GM12878 (cell line): ENCODE data around the gene NFKBIZ. TPM values are rescaled to one million over a fixed set of nuclear protein-coding genes. Genes with fewer than 3 reads are reported as not detected.

Experiments used
- ASH2L ChIP-seq: fragments of 300-600, 200-600 bp; sonication (generic); IDR thresholded peaks from 2 replicates; pipeline ENCODE4 v1.6.1; 2017; ENCODE audit warnings: low read depth, mild to moderate bottlenecking, borderline replicate concordance
- CBFB ChIP-seq: IDR thresholded peaks from 2 replicates; pipeline ENCODE4 v1.6.1; 2016; ENCODE audit warnings: antibody characterized with exemption, low read depth
- CBX3 ChIP-seq: fragments of 200-600 bp; sonication (generic); IDR thresholded peaks from 2 replicates; pipeline ENCODE4 v1.6.1; 2016; ENCODE audit warnings: low read depth, borderline replicate concordance
- CHD1 ChIP-seq: IDR thresholded peaks from 2 replicates; pipeline ENCODE4 v1.6.1; 2012; ENCODE audit warnings: low read depth, low read length, improper control_type of control experiment
- CREB1 ChIP-seq: IDR thresholded peaks from 2 replicates; pipeline ENCODE4 v1.6.1; 2012; ENCODE audit warnings: low read depth, mild to moderate bottlenecking, inconsistent platforms
- ETV6 ChIP-seq, 2 experiments: fragments of 450-650 bp in 1 of 2; IDR thresholded peaks in 1 of 2; conservative IDR thresholded peaks in 1 of 2; 2 replicates each; pipeline ENCODE4 v1.6.1; 2014; ENCODE audit warnings: antibody characterized with exemption in 1 of 2, borderline replicate concordance in 1 of 2, low read depth in 1 of 2, mild to moderate bottlenecking in 1 of 2, moderate library complexity in 1 of 2
- KAT2A ChIP-seq: conservative IDR thresholded peaks from 2 replicates; pipeline ENCODE4 v1.6.1; 2011; ENCODE audit warnings: low read depth, low read length; ENCODE audit not compliant: control insufficient read depth
- MEF2A ChIP-seq: IDR thresholded peaks from 2 replicates; pipeline ENCODE4 v1.6.1; 2011; ENCODE audit warnings: low read depth, mild to moderate bottlenecking, low read length, moderate library complexity; ENCODE audit not compliant: insufficient read depth
- MYC ChIP-seq: IDR thresholded peaks from 2 replicates; pipeline ENCODE4 v1.6.1; 2011; ENCODE audit warnings: mild to moderate bottlenecking, low read length, moderate library complexity, inconsistent platforms; ENCODE audit not compliant: insufficient read depth, insufficient replicate concordance, insufficient read length, severe bottlenecking
- NR2C1 ChIP-seq: fragments of 450-650 bp; IDR thresholded peaks from 2 replicates; pipeline ENCODE4 v1.6.1; 2017; ENCODE audit warnings: antibody characterized with exemption, mild to moderate bottlenecking, moderate library complexity
- NR2C2 ChIP-seq: IDR thresholded peaks from 2 replicates; pipeline ENCODE4 v1.6.1; 2011; ENCODE audit warnings: borderline replicate concordance, low read depth; ENCODE audit not compliant: control insufficient read depth, insufficient read length
- NRF1 ChIP-seq: conservative IDR thresholded peaks from 2 replicates; pipeline ENCODE4 v1.6.1; 2011; ENCODE audit warnings: mild to moderate bottlenecking, low read depth, low read length, improper control_type of control experiment
- PAX8 ChIP-seq: fragments of 450-650 bp; IDR thresholded peaks from 2 replicates; pipeline ENCODE4 v1.6.1; 2017; ENCODE audit warnings: mild to moderate bottlenecking, moderate library complexity
- PML ChIP-seq: IDR thresholded peaks from 2 replicates; pipeline ENCODE4 v1.6.1; 2012; ENCODE audit warnings: low read length, inconsistent platforms
- POU2F2 ChIP-seq: IDR thresholded peaks from 3 replicates; pipeline ENCODE4 v1.6.1; 2011; ENCODE audit warnings: low read depth, mild to moderate bottlenecking, low read length, borderline replicate concordance
- RAD51 ChIP-seq: fragments of 450-650 bp; IDR thresholded peaks from 2 replicates; pipeline ENCODE4 v1.6.1; 2016; ENCODE audit warnings: moderate library complexity, mild to moderate bottlenecking, inconsistent platforms
- SP1 ChIP-seq: IDR thresholded peaks from one replicate; pipeline ENCODE4 v1.6.1; 2011; ENCODE audit warnings: low read depth, low read length
- SUPT20H ChIP-seq: IDR thresholded peaks from 2 replicates; pipeline ENCODE4 v1.6.1; 2011; ENCODE audit warnings: low read depth, mild to moderate bottlenecking, low read length, moderate library complexity, borderline replicate concordance; ENCODE audit not compliant: control insufficient read depth
- TAF1 ChIP-seq: IDR thresholded peaks from 2 replicates; pipeline ENCODE4 v1.6.1; 2011; ENCODE audit warnings: mild to moderate bottlenecking, low read depth, low read length, borderline replicate concordance
- ZSCAN29 ChIP-seq: fragments of 450-650 bp; IDR thresholded peaks from 2 replicates; pipeline ENCODE4 v1.6.1; 2017; ENCODE audit warnings: mild to moderate bottlenecking, moderate library complexity
- polyA plus RNA-seq, 11 experiments: library from polyadenylated mRNA; depleted of rRNA in 4 of 11; unstranded in 6 of 11; stranded (reverse) in 5 of 11; fragments of >200 nt; fragmentation: Nextera tagmentation in 4 of 11; fragmentation: Illumina TruSeq in 1 of 11; extraction: Ambion mirVana in 4 of 11; extraction: Trizol in 1 of 11; gene quantifications; 1 replicate in 1 of 11; 2 replicates in 10 of 11; pipeline versions ENCODE4 v1.2.1 to v1.2.3, GENCODE V29; 2011 to 2016; ENCODE audit warnings: inconsistent platforms in 2 of 11, missing spikeins in 2 of 11, low read depth in 1 of 11
- total RNA-seq, 4 experiments: library from RNA; depleted of rRNA in 3 of 4; stranded (reverse); fragments of >200 nt in 3 of 4; fragmentation: Illumina TruSeq in 1 of 4; extraction: Trizol in 1 of 4; gene quantifications; 2 replicates each; pipeline versions ENCODE4 v1.2.1 to v1.2.3, GENCODE V29; 2013 to 2021
- TF ChIP-seq, protein P1 (sequence below): fragments of 450-650 bp; IDR thresholded peaks from 2 replicates; pipeline ENCODE4 v1.6.1; 2017; ENCODE audit warnings: mild to moderate bottlenecking, low read depth, inconsistent platforms; ENCODE audit not compliant: poor library complexity, severe bottlenecking
- TF ChIP-seq, protein P2 (sequence below): IDR thresholded peaks from 2 replicates; pipeline ENCODE4 v1.6.1; 2011; ENCODE audit warnings: mild to moderate bottlenecking, low read depth, low read length, moderate library complexity; ENCODE audit not compliant: insufficient replicate concordance
- TF ChIP-seq, protein P3 (sequence below): IDR thresholded peaks from 2 replicates; pipeline ENCODE4 v1.6.1; 2012; ENCODE audit warnings: low read depth, low read length, improper control_type of control experiment
- TF ChIP-seq, protein P4 (sequence below): fragments of 450-650 bp; conservative IDR thresholded peaks from 2 replicates; pipeline ENCODE4 v1.6.1; 2017; ENCODE audit warnings: mild to moderate bottlenecking, moderate library complexity

NFKBIZ gene
- total and polyA plus RNA-seq, 10 of the 15 experiments (the other 5 are each of a cell fraction or from before 2014, with no cell fraction given) = 6.3 to 53.8 (median 17.3) TPM

DNA sequence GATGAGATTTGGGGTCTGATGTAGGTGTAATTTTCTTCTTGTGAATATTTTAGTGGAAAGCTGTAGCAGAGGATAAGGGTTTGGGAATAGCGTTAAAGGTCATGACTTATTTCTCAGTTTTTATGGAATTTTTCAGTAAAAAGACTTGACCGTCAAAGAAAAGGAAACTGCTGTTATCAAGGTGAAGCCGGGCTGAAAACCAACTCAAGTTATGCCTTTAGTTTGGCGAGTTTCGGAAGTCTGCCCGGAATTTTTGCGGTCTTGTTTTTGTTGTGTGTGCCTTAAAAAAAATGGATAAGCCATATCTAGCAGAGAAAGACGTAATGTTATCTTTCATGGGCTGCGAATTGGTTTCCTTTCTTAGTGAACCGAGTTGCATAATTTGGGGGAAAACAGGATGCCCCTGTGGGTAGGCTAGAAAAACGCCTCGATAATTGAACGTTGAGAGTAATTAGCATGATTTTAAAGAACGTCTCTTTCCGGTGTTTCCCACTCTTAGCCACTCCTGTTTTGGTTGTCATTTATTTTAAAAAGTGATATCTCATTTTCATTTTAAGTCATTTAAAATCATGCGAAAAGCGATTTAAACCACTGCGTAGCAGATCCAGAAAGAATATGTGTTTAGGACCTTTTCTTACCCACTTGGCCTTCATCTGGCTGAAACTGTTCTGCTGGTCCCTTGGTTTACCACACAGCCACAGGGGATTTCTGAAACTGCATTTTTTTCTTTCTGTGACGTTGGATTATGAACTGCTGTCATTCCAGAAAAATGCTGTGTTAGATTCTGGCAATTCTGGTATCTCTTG lies 1.1 kb downstream of the NFKBIZ start (continued):
- TF ChIP-seq KAT2A (no peak), NR2C2 (no peak), RAD51 (no peak), ASH2L (no peak), CHD1 (peak; percentile 59; the same call in 1 of the 2 replicates), MYC (no peak), NRF1 (no peak), TAF1 (0 out of 2 replicates have a peak, but pooled peaks have one; percentile 33), POU2F2 (no peak; the same call in 1 of the 3 replicates), CBFB (peak; percentile 92), CREB1 (peak; percentile 92), NR2C1 (no peak), PAX8 (no peak), MEF2A (no peak), PML (peak; percentile 67; the same call in 1 of the 2 replicates), CBX3 (no peak), ETV6 (conservative IDR thresholded peaks at IDR 0.05 in 1 of 2, IDR thresholded peaks at IDR 0.05 in 1 of 2; ENCODE audit: borderline replicate concordance in 1 of 2, low read depth in 1 of 2) (peak in 1 of 2 experiments; percentile 9; a peak in 1 of 4 replicates), SUPT20H (no peak), ZSCAN29 (no peak), SP1 (peak; percentile 27)
- TF ChIP-seq, protein P1, sequence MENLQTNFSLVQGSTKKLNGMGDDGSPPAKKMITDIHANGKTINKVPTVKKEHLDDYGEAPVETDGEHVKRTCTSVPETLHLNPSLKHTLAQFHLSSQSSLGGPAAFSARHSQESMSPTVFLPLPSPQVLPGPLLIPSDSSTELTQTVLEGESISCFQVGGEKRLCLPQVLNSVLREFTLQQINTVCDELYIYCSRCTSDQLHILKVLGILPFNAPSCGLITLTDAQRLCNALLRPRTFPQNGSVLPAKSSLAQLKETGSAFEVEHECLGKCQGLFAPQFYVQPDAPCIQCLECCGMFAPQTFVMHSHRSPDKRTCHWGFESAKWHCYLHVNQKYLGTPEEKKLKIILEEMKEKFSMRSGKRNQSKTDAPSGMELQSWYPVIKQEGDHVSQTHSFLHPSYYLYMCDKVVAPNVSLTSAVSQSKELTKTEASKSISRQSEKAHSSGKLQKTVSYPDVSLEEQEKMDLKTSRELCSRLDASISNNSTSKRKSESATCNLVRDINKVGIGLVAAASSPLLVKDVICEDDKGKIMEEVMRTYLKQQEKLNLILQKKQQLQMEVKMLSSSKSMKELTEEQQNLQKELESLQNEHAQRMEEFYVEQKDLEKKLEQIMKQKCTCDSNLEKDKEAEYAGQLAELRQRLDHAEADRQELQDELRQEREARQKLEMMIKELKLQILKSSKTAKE = peak; percentile 82
- TF ChIP-seq, protein P2, sequence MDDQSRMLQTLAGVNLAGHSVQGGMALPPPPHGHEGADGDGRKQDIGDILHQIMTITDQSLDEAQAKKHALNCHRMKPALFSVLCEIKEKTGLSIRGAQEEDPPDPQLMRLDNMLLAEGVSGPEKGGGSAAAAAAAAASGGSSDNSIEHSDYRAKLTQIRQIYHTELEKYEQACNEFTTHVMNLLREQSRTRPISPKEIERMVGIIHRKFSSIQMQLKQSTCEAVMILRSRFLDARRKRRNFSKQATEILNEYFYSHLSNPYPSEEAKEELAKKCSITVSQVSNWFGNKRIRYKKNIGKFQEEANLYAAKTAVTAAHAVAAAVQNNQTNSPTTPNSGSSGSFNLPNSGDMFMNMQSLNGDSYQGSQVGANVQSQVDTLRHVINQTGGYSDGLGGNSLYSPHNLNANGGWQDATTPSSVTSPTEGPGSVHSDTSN = no peak
- TF ChIP-seq, protein P3, sequence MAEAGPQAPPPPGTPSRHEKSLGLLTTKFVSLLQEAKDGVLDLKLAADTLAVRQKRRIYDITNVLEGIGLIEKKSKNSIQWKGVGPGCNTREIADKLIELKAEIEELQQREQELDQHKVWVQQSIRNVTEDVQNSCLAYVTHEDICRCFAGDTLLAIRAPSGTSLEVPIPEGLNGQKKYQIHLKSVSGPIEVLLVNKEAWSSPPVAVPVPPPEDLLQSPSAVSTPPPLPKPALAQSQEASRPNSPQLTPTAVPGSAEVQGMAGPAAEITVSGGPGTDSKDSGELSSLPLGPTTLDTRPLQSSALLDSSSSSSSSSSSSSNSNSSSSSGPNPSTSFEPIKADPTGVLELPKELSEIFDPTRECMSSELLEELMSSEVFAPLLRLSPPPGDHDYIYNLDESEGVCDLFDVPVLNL = no peak
- TF ChIP-seq, protein P4, sequence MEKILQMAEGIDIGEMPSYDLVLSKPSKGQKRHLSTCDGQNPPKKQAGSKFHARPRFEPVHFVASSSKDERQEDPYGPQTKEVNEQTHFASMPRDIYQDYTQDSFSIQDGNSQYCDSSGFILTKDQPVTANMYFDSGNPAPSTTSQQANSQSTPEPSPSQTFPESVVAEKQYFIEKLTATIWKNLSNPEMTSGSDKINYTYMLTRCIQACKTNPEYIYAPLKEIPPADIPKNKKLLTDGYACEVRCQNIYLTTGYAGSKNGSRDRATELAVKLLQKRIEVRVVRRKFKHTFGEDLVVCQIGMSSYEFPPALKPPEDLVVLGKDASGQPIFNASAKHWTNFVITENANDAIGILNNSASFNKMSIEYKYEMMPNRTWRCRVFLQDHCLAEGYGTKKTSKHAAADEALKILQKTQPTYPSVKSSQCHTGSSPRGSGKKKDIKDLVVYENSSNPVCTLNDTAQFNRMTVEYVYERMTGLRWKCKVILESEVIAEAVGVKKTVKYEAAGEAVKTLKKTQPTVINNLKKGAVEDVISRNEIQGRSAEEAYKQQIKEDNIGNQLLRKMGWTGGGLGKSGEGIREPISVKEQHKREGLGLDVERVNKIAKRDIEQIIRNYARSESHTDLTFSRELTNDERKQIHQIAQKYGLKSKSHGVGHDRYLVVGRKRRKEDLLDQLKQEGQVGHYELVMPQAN = 0 out of 2 replicates have a peak, but pooled peaks have one; percentile 25
